ENCODE measurements around the gene YWHAG.
"Not testable (repeated sequence)": the region's sequence is repeated elsewhere in the genome, so short reads cannot be mapped to it uniquely, and the experiment has no call there.

Gene YWHAG

GRCh38 chr7:76292911-76293310, 65.9 kb downstream of the YWHAG start:
- not testable (repeated sequence) for DNase-seq

GRCh38 chr7:76292213-76292573, 66.6 kb downstream of the YWHAG start:
- DNase-seq, result no peak

DNA sequence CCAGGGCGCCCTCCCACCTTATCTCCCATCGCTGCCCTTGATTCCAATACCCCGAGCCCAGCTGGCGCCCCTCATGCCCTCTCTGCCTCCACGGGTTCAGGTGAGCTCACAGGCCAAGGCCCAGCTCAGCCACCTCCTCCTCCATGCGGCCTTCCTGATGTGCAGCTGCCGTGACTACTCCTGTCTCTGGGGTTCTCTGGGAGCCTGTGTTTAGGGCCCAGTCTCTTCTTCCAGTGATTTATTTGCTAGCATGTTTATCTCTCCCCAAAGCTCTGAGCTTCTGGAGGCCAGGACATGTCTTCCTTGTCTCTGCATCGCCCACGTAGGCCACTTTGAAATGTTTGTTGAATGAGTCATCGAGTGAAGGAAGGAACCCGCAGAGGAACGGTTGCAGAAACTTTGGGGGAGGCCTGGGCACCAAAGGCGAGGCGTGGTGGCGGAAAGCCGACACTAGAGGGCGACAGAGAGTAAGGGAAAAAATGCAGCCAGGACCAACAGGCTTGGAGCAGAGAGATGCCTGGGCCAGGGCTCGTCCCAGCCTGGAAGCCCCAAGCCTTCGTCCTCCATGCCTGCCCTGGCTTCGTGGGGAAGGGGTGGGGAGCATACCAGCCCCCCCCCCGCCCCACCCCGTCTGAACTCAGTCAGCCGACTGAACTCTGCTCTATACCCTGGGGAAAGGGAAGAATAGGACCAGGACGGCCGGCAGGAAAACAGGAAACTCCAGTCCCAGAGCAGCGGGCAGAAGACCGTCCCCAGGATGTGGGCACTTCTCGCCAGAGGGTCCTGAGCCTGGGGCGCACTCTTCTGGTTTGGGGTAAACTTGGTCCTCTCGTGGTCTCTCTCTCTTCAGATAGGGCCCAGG, 67.2 kb downstream of the YWHAG start:
- peak; percentile 85 to 87 for DNase-seq

GRCh38 chr7:76290847-76291350, 67.9 kb downstream of the YWHAG start:
- not testable (repeated sequence) for DNase-seq

- DNase-seq, result no peak
These were observed 71.9 kb downstream of the YWHAG start for GRCh38 chr7:76286842-76287403.

DNA sequence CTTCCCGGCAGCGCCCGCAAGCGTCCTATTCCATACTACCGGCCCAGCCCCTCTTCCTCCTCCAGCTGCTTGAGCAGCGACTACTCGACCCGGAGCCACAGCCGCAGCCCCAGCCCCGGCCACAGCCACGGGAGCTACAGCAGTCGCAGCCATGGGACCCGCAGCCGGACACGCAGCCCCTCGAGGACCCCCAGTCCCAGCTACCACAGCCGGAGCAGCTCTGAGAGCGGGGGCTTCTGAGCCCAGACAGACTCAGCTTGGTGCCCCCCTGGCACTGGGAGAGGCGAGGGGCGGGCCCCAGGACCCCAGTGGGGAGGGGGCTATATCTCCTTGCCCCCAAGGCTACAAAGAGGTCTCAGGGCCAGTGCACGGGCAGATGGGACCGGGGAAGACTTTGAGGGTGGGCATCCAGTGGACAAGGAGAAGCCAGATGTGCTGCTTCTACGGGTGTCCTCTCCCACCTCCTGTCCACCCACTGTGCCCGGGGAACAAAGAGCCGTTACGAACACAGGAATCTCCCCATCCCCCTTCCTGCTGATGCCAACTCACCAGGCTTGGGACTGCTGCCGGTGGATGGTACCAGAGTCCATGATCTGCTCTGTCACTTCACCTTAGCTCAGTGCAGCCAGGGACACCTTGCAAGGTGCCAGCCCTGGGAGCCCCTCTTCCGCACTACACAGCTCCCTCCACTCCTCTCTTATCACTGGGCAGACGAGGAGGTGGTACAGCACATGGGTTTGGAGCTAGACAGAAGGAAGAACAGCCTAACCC, 73.0 kb downstream of the YWHAG start:
- DNase-seq, result no peak

DNA sequence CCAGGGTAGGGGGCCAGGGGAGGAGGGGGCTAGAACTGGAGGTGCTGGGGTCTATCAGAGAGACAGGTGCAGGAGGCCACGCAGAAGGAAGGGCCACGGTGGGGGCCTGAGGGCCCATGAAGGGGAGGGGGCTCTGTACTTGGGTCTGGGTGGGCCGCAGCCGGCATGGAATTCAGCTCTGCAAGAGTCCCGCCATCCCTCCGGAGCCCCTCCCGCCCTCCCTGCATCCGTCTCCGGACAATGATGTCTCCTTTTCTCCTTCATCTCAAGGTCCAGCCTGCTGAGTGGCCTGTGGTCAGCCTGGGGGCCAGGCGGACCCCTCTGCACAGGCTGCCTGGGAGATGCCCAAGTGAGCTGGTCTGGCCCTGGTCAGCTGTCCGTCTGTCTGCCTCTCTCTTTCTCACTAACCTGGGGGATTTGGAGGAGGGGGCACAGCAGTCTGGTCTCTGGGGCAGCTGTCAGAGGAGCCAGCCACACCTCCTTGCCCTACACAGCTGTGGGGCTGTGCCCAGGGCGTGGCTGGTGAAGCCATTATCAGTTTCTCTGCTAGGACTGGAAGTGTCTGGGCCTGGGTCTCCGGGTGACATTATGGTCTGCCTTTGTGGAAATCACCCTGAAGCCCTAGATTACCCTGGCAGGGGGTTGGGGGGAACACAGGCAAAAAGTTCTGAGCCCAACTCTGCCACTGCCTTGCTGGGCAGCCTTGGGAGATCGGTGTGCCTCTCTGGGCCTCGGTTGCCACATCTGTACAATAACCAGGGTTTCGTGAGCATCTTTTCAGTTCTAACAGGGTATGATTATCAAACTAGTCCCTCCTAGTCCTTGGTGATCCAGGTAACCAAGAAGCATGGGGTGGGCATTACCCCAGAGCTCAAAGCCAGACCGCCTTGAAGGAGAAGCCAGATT, 75.3 kb downstream of the YWHAG start:
- no peak for DNase-seq

DNA sequence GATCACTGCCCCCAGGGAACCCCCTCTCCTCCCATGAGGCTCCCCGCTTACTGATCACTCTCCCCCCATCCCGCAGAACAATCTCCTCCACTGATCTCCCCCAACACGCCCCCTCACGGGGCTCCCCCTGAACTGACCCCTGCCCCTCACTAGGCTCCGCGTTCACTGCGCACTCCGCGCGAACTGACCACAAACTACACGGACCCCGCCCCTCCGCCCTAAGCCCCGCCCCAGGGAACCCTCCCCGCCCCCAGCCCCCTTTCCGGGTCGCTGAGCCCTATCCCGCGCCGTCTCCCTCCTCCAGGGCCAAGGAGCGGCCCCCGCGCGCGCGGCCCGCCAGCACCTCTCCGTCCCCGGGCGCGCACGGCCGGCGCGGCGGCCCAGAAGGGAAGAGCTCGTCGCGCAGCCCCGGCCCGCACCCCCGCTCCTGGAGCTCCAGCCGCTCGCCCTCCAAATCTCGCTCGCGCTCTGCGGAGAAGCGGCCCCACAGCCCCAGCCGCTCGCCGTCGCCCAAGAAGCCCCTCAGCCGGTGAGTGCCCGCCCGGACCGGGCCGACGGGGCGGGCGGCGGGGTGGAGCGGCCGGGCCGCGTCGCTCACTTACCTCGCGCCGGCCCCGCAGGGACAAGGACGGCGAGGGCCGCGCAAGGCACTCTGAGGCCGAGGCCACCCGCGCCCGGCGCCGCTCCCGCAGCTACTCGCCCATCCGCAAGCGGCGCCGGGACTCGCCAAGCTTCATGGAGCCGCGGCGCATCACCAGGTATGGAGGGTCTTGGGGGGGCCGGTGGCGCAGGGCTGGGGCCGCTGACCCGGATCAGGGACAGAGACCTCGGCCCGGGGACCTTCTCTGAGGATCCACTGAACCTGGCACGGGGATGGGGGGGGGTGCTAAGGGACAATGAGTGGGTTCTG, 76.2 kb downstream of the YWHAG start:
- no peak for DNase-seq

DNA sequence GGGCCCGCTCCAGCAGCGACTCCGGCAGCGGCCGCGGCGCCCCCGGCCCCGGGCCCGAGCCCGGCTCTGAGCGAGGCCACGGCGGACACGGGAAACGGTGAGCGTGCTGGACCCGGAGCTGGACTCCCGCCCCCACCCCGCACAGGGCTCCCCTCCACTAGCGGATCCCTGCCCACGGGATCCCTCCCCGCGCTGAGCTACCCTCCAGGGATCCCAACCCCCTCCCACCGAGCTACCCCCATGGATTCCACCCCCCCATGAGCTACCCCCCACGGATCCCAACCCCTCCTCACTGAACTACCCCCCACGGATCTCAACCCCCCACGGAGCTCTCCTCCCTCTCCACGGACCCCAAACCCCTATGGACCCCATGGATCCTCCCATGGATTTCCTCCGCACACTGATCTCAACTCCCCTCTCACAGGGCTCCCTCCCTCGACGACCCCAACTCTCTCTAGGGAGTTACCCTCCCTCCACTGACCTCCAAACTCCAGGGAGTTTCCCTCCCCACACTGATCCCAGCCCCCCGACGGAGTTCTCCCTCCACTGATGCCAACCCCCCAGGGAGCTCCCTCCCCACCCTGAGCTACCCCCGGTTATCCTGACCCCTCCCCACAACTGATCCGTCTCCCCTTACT, 77.0 kb downstream of the YWHAG start:
- no peak for DNase-seq

- DNase-seq, result no peak
These were observed 77.6 kb downstream of the YWHAG start for GRCh38 chr7:76281006-76281705.

DNA sequence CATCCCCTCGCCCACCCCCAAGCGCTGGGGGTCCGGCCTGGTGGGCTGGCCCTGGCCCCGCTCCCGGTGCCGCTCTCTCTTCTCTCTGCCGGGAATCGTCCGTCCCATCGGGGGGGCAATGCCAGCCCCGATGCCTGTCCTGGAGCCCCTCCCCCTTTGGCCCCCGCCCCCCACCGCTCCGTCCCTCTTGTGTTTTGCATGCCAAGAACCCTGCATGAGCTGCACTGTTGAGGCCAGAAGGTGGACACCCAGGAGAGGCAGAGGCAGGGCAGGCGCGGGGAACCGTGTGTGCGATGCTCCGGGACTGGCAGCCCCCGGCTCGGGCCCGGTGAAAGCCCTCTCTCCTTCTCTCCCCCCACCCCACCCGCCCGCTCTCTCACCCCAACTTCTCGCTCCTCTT, 78.4 kb downstream of the YWHAG start:
- no peak for DNase-seq

DNA sequence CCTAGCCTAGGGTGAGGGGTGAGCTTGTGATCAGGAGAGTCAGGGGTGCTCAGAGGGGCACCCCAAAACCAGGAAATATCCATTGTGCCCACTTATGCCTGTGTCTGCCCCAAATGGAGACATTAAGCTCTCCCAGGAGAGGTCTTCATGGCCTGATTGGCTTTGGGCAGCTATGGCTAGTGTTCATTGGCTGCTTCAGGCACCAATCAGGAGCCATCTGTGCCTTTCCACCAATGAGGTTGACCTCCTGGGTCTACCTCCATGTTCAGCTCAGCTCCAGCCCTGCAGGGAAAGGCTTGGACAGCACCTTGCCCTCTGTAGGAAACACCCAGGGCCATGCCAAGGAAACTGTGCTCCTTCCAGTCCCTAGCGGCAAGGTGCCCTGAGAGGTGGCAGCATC, 80.3 kb downstream of the YWHAG start:
- DNase-seq, result no peak

Measured in activated CD4-positive, alpha-beta T cell treated with anti-CD3 and anti-CD28 coated beads, Interleukin-2, amount 50 U/mL, for 4 hours (primary cell).